ENCODE measurements around the gene NAV2.

NAV2 gene

GRCh38 chr11:20047769-20048154 lies 335.1 kb downstream of the NAV2 start:
- TF ChIP-seq CTCF (IDR thresholded peaks at IDR 0.05; ENCODE audit: low read depth, low read length): no peak
- DNase-seq (ENCODE audit: extremely low read depth, low read depth): no peak

- no peak for TF ChIP-seq CTCF (IDR thresholded peaks at IDR 0.05; ENCODE audit: low read depth, low read length)
- no peak for DNase-seq (ENCODE audit: extremely low read depth, low read depth)
These were observed 335.6 kb downstream of the NAV2 start for GRCh38 chr11:20048246-20048645.

- no peak for DNase-seq (ENCODE audit: extremely low read depth, low read depth)
- no peak for TF ChIP-seq CTCF (IDR thresholded peaks at IDR 0.05; ENCODE audit: low read depth, low read length)
These were observed 336.1 kb downstream of the NAV2 start for GRCh38 chr11:20048707-20049106.

- DNase-seq (ENCODE audit: extremely low read depth, low read depth): no peak
- no peak for TF ChIP-seq CTCF (IDR thresholded peaks at IDR 0.05; ENCODE audit: low read depth, low read length)
These were observed 336.6 kb downstream of the NAV2 start for GRCh38 chr11:20049231-20049630.

GRCh38 chr11:20050048-20050447 lies 337.4 kb downstream of the NAV2 start:
- no peak for TF ChIP-seq CTCF (IDR thresholded peaks at IDR 0.05; ENCODE audit: low read depth, low read length)
- no peak for DNase-seq (ENCODE audit: extremely low read depth, low read depth)

GRCh38 chr11:20050551-20051333 lies 338.1 kb downstream of the NAV2 start:
- DNase-seq (ENCODE audit: extremely low read depth, low read depth): no peak
- no peak for TF ChIP-seq CTCF (IDR thresholded peaks at IDR 0.05; ENCODE audit: low read depth, low read length)

GRCh38 chr11:20051469-20052399 lies 339.1 kb downstream of the NAV2 start:
- no peak for DNase-seq (ENCODE audit: extremely low read depth, low read depth)
- no peak for TF ChIP-seq CTCF (IDR thresholded peaks at IDR 0.05; ENCODE audit: low read depth, low read length)

Data from AG09319 (cell line).